Ureter (tissue), 1 donor: ENCODE measurements around the gene MGAT2. TPM values are rescaled to one million over a fixed set of nuclear protein-coding genes. Genes with fewer than 3 reads are reported as not detected.
"Not testable (repeated sequence)": the region's sequence is repeated elsewhere in the genome, so short reads cannot be mapped to it uniquely, and the experiment has no call there.

ENCODE experiments used
- DNase-seq: peaks from one replicate; pipeline ENCODE4 v3.0.0-alpha.2; 2020; ENCODE audit warnings: low spot score
- total RNA-seq: library from RNA; stranded (reverse); gene quantifications from one replicate; pipeline ENCODE4 v1.2.4, GENCODE V29; 2023
- donor health status: DM: yes; HTN: yes; CAD: no.

MGAT2 gene
- total RNA-seq, 1 donor from 2014 or later: 29.2 TPM

DNA sequence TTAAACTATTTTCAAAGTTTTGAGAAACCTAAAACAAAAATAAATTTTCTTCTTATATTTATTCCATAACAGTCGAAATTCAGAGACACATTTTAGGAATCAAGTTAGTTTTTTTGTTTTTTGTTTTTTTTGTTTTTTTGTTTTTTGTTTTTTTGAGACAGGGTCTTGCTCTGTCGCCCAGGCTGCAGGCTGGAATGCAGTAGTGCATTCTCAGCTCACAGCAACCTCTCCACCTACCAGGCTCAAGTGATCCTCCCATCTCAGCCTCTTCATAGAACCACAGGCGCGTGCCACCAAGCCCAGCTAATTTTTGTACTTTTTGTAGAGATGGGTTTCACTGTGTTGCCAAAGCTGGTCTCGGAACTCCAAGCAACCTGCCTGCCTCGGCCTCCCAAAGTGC, 32.9 kb downstream of the MGAT2 start:
- no peak for DNase-seq

DNA sequence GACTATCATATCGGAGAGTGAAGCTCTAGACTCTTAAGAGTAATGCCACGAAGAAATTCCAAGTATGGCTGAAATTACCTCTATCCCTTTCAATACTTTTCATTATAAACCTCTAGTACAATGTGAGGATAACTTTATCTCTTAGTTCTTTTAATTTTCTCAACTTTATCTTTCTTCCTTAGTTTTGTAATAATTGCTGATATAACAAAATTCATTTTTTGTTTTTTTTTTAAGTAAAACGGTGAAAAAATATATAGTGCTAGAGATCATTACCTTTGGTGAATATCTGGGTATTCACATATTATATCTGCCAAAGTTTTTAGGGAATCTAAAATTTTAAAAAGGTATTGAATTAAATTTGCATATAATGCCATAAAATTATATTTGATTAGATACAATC, 33.9 kb downstream of the MGAT2 start:
- no peak for DNase-seq

DNA sequence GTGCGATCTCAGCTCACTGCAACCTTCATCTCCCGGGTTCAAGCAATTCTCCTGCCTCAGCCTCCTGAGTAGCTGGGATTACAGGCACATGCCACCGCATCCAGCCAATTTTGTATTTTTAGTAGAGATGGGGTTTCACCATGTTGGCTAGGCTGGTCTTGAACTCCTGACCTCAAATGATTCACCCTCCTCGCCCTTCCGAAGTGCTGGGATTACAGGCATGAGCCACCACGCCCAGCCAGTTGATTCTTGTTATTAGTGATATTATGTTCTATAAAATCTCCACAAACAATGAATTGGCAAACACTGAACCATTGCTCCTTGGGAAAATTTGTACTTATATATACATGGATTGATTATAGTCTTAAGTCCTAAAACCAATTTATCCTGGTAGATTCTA, 36.9 kb downstream of the MGAT2 start:
- not testable (repeated sequence) for DNase-seq

GRCh38 chr14:49659526-49660455, 39.2 kb downstream of the MGAT2 start:
- DNase-seq: no peak

- DNase-seq: no peak
Measured at GRCh38 chr14:49670475-49670874, 49.9 kb downstream of the MGAT2 start.

Other genes with a start within 250 kb of the MGAT2 start
- gene RPS29, start 34.4 kb upstream of the MGAT2 start, total RNA-seq: 993 TPM
- gene LRR1, start 21.9 kb upstream of the MGAT2 start, total RNA-seq: 7.1 TPM
- 176 TPM for gene RPL36AL, start 173 bp upstream of the MGAT2 start, total RNA-seq
- gene DNAAF2, start 14.4 kb downstream of the MGAT2 start, total RNA-seq: 5.5 TPM
- 4.6 TPM for gene POLE2, start 67.4 kb downstream of the MGAT2 start, total RNA-seq
- gene KLHDC1, start 72.3 kb downstream of the MGAT2 start, total RNA-seq: 9.8 TPM
- gene KLHDC2, start 147.4 kb downstream of the MGAT2 start, total RNA-seq: 63.9 TPM
- gene NEMF, start 232.0 kb downstream of the MGAT2 start, total RNA-seq: 108 TPM